RPMI8226 (cell line): Measurements from ENCODE around the gene SYNJ2.

ENCODE experiments used
- DNase-seq: peaks from one replicate; pipeline ENCODE4 v3.0.0-alpha.2; 2015

SYNJ2 gene

DNA sequence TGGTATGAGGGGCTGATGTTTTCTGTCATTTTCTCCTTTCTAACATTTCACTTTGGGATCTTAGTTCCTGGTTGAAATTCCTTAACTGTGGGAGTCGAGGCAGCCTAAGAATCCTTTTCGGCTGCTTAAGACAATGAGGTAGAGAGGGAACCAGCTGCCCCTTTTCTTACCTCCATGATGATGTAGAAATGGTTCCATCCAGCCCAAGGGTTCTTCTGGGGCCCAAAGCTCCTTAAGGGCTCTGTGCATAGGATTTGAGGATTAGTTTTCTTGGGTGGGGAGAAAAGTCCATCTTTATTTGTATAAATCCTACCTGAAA is 33.5 kb downstream of the SYNJ2 start:
- no peak for DNase-seq

DNA sequence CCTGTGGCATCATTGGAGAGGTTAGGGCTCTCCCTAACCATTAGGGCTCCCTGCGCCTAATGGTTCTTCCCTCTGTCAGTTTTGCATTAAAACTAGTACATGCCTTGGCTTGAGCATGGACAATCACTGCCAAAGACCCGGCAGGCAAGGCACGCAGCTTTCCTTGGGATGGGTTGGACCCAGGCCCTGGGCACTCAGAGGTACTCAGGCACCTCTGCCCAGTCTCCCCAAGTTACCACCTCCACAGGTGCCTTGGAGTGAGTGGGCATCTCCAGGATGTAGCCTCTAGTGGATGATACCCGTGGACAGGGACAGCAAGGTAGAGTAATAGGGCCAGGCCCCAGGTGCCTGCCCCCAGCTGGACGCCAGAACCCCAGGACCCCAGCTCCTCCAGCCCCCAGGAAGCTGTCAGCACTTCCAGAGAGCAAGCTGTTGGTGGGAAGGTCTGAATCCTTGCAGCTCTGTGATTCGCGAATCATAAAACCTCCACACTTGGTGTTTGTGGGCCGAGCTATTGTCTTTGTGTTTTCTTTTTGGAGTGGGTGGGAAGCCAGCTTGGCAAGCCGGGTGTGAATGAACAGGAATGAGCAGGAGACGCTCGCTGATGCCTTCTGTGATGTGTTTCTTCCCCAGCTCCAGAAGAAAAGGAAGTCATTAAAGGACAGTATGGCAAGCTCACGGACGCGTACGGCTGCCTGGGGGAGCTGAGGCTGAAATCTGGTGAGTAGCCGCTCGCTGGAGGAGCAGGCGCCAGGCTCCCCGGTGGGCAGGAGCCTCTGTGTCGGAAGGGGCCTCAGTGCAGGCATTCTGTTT is 35.1 kb downstream of the SYNJ2 start:
- no peak for DNase-seq

DNA sequence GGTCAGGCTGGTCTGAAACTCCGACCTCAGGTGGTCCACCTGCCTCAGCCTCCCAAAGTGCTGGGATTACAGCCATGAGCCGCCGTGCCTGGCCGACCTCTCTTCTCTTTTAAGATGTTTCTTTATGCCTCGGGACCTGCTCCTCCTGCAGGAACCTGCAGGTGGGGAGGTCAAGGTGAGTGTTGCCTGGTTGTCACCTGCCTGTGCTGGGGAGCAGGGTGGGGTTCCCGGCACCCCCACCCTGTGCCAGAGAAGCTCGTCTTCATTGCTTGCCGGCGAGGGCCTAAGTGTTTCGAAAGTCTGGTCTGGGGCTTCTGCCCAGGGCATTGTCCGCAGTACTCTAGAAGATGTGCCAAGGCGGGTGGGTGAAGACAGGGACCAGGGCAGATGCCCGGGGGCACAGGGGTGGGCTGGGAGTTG is 36.0 kb downstream of the SYNJ2 start:
- no peak for DNase-seq

DNA sequence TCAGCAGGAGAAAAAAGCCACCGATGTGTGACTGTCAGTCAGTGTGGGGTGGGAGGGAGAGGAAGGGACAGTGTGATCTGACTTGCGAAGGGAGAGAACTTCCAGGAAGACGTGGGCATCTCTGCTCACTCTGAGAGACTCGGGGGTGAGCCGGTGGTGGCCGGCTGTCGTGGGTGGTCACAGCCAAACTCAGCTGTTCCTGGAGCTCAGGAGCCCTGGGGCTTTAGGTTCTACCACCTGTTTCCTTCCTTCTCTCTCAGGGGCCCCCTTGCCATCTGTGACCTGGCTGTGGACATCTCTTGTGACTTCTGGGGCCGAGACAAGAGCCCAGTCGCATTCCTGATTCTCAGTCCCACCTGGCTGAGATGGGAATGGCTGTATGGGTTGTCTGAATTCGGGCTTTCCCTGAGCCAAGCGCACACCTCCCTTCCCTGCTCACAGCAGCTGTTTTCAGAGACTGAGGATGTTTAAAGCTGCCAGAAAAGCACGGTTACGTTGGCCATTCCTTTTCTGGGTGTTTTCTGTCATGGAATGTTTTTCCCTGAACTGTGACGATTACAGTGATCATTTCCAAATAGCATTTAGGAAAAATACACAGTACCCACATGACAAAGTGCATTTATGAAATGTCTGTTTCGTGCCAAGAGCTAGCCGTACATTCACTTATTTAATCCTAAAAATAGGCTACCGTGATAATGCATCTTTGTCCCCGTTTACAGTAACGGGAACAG is 36.5 kb downstream of the SYNJ2 start:
- DNase-seq = no peak

DNA sequence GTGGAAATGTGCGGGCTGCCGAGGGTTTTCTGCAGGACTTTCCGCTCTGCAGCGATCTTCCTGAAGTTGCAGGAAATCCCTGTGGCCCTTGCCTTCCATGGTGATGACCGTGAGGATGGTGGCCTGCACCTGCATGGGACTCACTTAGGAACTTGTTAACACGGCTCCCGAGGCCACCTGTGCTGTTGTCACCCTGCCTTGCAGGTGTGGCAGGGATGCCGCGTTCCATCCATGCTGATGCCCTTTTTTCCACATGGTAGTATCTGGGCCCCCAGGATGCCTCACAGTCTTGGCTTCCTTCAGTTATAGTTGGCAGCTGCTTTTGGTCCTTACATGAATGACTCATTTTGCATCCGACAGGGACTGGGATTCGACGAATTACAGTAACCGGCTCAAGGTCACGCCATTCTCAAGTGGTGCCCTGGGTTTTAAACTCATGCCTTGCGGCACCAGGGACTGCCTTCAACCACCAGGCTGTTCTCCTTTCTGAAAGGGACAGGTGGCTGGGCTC is 37.2 kb downstream of the SYNJ2 start:
- DNase-seq = no peak

DNA sequence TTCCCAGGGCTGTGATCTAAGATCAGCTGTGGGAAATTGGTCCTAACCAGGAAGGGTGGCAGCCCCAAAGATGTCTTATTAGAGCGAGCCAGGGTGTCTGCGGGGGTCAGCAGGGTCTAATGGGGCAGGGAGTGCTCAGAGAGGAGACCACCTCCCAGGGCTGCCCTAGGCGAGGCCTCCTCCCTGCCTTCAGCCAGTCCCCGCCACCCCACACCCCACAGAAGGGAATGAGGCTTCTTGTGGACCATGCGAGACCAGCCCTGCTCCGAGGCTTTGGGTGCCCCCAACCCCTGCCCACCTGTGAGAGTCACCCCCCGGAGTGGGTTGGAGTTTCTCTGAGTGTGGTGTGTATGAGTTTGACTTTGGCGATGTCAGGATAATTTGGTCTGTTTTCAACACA is 37.8 kb downstream of the SYNJ2 start:
- no peak for DNase-seq

DNA sequence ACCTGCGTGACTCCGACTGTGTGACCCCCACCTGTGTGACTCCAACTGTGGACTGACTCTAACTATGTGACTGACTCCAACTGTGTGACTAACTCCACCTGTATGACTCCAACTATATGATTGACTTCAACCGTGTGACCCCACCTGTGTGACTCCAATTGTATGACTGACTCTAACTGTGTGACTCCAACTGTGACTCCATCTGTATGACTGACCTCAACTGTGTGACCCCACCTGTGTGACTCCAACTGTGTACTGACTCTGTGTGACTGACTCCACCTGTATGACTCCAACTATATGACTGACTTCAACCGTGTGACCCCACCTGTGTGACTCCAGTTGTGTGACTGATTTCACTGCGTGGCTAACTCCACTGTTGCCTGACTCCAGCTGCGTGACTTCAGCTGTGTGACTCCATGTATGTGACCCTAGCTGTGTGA is 38.6 kb downstream of the SYNJ2 start:
- no peak for DNase-seq

DNA sequence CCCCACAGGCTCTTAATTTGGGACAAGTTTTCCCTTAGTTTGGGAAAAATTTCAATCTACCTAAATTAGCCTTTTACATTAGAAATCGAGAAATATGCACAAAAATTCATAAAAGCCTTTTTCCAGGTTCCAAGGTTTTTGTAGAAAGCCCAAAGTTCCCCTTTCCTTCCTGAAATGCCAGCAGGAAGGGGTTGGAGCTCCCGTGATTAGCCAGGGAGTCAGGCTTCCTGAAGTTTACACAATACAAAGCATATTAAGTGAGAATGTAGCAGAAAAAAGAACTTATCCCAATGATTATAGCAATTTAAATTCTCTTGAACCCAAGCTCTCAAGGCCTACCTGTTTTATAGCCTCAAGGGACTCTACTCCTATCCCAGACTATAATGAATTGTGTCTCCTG is 39.1 kb downstream of the SYNJ2 start:
- DNase-seq = no peak

DNA sequence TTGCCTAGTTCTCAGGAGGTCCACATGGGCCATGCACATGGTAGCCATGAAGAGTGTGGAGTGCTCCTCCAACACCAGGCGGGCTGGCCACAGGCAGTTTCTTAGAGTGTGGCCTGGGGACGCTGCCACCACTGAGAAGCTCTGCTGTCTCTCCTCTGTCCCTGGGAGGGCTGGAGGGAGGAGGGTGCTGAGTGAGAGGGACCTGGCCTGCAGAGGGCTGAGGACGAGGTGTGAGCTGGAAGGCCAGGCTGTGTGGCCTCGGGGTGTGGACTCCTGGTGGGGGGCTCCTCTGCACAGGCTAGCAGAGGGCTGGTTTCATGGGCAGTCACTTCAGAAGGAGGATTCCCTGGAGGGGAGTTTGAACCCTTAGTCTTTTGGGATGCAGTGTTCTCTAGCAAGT is 39.7 kb downstream of the SYNJ2 start:
- no peak for DNase-seq

DNA sequence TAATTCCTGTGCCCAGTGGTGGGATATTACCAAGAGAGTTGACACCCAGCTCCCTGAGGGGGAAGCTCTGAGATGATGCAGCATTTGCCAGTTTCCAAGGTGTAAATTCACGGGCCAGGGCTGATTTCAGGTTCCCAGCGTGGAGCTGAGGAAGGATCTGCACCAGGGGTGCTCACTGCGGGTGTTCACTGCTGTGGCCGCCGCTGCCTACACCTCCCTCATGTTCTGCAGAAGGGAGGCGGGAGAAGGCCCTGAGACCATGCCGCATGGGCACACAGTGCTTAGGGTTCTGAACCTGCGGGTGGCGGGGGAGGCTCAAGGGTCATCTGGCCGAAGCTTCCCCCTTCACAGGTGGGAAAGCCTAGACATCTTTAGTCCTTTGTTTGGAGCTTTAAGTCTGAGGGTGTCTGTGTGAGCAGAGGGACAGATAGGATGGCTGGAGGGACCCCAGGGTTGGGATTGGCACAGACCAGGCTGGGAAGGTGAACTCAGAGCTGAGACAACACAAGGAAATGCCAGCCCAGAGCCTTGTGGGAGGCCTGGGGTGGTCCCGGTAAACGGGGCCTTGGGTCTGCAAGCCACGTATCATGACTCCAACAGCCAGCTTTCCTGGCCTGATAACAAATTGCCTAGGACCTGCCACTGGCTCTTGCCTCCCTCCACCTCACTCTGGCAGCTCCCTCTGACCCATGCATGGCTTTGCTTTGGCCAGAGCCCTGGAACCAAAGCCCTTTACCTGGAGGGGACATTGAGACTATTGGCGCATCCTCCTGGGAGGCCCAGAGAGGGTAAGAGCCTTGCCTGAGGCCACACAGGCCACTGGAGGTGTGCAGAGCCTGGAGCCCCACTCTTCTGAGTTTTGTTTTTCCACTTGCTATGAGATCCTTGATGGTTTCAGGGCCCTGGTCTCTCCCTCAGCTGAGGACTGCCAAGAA is 40.4 kb downstream of the SYNJ2 start:
- DNase-seq = no peak

DNA sequence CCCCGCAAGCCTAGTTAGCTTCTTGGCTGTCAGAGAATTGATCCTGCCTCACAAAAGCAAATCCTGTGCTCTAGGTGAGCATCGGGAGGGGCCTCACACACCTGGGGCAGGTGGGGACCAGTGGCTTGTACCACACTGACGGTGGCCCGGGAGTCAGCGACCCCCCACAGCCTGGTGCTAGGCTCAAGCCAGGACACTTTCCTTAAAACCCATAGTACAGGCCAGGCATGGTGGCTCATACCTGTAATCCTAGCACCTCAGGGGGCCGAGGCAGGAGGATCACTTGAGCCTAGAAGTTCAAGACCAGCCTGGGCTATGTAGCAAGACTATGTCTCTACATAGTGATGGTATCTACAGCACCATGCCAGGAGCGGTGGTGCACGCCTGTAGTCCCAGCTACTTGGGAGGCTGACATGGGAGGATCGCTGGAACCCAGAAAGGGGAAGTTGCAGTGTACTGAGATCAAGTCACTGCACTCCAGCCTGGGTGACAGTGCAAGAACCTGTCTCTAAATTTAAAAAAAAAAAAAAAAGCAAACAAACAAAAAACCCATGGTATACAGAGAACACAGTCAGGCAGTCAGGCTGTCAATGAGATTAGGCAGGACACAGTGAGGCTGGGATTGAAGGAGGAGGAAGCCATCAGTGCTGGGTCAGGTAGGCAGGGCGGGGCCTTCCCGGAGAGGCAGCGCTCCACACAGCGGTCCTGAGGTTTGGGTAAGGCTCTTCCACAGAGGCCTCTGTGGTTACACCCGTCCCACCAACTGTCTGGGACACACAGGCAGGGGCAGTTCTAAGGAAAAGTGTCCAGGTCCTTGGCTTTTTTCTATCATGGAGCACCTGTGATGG is 41.3 kb downstream of the SYNJ2 start:
- no peak for DNase-seq

DNA sequence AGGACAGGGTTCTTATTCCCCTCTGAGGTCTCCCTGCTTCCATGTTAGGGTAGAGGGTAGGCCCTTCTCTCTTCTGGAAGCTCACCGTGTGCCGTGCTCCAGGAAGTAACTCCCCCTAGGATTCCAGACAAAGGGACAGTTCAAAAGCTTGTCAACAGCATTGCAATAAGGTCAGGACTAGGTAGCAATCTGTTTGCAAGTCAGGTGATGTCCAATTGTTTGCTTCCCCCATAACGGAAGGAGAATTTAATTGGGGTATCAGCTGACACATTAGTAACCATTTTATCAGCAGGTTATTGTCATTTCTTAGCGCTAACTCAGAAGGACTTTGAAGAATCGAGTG is 41.9 kb downstream of the SYNJ2 start:
- no peak for DNase-seq

DNA sequence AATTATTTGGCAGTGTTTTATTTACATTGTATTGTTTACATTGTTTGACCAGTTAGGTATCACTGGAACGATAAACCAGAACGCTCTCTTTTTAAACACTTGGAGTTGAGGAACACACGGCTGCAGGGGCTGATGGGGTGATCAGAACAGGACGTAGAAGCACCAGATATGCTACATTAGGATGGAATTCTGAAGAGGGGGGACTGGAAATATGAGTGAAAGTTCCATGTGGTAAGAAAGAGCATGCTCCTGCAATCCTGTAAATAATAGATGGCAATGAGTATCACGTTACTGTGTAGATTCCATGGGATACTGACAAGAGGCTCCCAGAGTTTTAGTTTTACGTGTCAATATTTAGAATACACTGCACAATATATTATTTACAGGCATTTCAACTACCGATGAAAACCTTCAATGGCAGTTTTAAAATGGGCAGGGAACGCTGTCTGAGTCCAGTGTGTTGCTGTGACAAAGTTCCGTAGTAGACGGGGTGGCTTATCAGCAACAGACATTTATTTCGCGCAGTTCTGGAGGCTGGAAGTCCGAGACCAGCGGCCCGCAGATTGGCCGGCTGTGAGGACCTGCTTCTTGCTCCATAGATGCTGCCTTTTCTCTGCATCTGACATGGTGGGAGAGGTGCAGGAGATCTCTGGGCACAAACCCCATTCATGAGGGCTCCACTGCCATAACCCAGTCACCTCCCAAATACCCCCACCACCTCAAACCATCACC is 43.1 kb downstream of the SYNJ2 start:
- no peak for DNase-seq

DNA sequence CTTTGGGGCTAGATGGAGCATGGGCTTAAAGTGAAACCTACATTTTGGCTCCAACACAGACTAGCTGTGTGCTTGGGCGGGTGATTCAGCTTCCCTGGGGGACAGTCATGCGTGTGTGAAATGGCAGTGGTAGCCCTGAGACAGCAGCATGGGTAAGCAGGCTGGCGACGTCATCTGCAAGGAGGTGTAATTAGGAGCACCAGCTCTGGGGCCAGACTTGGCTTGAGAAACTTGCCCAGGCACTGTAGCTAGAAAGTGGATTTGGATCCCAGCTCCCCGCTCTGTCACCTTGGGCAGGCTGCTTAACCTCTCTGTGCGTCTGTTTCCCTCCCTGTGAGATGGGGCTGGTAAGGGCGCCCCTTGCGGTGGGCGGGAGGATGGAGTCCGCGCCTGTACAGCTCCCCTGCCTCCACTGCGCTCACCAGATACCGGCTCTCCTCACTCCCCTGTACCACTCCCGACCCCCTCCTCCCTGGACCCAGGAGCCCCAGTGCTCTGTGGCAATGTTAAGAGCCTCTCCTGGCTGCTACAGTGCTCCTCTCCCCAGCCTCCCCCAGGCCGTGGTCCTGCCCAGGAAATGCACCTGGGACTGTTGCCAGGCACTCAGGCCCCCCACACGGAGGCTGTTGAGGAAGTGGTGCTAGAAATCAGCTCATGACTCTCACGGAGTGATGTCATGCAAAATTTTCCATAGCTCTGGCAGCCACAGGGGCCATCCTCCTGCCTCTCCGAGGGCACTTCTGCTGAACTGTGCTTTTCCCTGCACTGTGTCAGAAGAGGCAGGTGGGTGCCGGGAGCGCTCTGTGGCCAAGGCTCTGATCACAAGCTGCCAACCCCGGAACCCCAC is 44.6 kb downstream of the SYNJ2 start:
- peak; percentile 90 for DNase-seq

DNA sequence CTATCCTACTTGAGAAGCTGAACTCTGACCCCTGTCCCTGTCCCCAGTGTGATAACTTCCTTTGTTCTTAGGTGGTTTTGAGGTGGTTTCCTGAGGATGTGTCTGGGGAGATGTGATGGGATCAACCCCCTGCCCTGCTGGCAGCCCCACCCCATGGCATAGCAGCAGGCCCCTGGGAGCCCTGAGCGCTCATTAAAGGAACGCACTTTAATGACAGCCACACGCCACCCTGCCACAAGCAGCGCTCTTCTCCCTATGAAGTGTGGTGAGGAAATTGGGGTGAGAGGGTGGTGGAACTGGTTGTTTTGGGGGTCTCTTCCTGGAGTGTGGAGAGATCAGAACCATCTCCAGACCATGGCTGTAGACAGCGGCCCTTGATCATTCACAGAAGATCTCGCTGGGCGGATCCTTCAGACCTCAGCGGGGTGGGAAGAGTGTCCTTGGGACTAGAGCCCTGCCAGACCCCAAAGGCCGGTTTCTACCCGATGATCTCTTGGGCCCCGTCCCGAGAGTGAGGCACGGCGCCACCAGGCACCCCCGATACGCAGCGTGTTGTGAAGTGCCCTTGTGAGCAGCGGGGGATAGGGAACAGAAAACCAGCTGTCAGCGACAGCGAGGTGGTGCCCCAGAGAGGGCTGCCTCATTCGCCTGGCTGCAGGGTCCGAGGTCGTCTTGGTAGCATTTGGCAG is 45.4 kb downstream of the SYNJ2 start:
- no peak for DNase-seq

DNA sequence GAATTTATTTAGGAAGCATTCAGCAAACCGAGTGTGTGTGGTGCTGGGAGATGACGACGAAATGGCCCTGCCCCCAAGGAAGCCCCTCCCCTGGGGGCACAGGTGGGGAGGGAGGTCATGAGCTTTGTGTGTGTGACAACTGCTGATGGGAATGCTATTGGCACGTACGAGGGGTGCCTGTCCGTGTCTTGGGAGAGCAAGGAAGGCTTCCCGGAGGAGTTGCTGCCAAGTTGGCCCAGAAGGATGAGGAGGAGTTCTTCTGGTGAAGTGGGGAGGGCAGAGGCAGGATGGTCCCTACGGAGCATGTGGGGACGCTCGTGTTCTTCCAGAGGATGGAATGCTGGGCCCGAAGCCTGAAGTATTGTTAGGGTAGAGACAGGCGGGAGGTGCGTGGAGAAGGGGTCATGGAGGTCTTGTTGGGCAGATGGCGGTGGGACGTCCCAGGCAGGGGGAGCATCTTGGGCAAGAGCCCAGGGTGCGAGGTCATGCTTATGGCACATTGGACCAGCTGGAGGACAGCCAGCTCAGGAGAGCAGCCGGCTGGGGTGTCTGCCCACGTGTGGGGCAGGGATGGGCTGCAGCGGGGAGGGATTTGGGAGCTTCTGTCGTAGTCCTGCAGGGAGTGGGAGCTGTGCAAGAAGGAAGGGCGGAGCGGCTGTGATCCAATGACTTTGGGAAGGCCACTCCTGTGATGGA is 46.1 kb downstream of the SYNJ2 start:
- DNase-seq = no peak

DNA sequence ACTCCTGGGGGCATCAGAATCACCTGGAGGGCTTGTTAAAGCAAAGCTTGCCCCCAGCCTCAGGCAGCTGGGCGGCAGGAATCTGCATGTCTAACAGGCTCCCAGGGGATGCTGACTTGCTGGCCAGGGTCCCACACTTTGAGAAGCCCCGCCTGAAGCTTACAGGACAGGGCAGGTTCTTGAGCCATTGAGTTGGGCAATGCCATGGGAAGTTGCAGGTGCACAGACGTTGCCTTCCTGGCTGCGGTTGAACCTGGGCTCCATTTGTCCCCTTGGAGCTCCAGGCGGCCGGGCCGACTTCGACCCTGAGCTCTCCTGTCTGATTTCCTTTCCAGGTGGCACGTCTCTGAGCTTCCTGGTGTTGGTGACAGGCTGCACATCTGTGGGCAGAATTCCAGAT is 46.8 kb downstream of the SYNJ2 start:
- DNase-seq = no peak

DNA sequence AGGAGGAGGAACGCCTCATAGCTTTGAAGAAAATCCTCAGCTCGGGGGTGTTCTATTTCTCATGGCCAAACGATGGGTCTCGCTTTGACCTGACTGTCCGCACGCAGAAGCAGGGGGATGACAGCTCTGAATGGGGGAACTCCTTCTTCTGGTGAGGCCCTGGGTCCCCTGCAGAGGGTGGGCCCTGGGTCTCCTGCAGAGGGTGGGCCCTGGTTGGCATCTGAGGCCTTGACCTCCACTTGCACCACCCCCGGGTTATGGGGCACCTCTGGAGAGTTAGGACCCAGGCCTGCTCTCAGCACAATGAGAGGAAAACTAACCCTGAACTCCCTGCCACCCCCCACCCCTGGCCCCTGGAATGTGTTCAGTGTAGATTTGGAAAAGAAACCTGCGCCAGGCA is 47.2 kb downstream of the SYNJ2 start:
- DNase-seq = no peak

DNA sequence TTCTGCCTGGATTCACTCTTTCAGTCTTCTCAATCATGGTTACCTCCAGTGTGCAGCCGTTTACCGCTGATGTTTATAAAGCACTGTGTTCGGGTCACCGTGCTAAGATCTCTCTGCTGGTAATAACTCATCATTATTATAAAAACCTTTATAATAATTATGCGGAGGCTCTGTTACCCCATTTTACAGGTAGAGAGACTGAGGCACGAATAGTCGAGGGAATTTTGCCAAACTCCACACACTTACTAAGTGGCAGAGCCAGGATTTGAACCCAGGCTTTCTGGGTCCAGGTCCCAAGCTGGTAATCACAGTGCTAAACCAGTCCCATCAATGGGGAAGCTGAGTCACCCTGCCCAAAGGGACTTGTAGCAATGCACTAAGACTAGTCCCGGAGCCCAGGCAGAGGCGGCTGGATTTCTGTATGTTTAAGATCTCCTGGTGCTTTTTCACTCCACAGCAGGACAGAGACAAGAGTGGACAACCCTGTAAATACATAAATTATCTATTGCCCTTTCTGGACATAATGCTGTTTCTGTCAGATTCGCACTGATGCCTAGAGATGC is 48.1 kb downstream of the SYNJ2 start:
- no peak for DNase-seq
